ENCODE measurements around the gene PRR5L.

DNA sequence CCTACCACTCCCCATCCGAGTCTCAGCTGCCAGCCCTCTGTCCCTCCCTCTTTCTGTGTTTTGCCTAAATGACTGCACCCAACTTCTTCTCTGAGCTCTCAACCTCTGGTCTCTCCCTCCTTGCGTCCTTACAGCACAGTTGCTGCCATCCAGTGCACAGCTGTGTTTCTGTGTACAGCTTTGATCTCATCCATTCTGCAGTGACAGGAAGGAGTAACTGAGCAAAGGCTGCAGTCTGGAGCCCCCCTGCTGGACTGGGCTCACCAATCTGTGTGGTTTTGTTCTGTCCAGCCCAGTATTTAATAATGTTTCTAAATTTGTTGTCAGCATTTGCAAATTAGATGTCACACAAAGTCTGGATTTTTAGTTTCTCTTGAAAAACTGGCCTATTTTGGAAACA, 43.8 kb downstream of the PRR5L start:
- TF ChIP-seq, protein P1, sequence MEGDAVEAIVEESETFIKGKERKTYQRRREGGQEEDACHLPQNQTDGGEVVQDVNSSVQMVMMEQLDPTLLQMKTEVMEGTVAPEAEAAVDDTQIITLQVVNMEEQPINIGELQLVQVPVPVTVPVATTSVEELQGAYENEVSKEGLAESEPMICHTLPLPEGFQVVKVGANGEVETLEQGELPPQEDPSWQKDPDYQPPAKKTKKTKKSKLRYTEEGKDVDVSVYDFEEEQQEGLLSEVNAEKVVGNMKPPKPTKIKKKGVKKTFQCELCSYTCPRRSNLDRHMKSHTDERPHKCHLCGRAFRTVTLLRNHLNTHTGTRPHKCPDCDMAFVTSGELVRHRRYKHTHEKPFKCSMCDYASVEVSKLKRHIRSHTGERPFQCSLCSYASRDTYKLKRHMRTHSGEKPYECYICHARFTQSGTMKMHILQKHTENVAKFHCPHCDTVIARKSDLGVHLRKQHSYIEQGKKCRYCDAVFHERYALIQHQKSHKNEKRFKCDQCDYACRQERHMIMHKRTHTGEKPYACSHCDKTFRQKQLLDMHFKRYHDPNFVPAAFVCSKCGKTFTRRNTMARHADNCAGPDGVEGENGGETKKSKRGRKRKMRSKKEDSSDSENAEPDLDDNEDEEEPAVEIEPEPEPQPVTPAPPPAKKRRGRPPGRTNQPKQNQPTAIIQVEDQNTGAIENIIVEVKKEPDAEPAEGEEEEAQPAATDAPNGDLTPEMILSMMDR (conservative IDR thresholded peaks at IDR 0.05 in 1 of 2, IDR thresholded peaks at IDR 0.05 in 1 of 2; ENCODE audit: extremely low read depth in 1 of 2, insufficient read depth in 1 of 2, low read depth in 1 of 2, low read length in 2 of 2): no peak
- TF ChIP-seq EZH2 (IDR thresholded peaks at IDR 0.05; ENCODE audit: borderline replicate concordance, low read length): no peak

Data from mammary epithelial cell (primary cell).